Measurements from ENCODE around the gene SGSM2. TPM values are rescaled to one million over a fixed set of nuclear protein-coding genes. Genes with fewer than 3 reads are reported as not detected.

SGSM2 gene
- total and polyA plus RNA-seq, 2 of the 8 experiments (the other 6 are each of a cell fraction or from before 2014, with no cell fraction given): 44.5 to 77.7 TPM

- TF ChIP-seq USF2 (IDR thresholded peaks at IDR 0.05; ENCODE audit: low read length) (no peak), RXRA (IDR thresholded peaks at IDR 0.05; ENCODE audit: insufficient read depth, low read depth, low read length) (no peak), KDM4A (IDR thresholded peaks at IDR 0.05; ENCODE audit: low read depth, low read length, severe bottlenecking) (no peak), BCL11A (IDR thresholded peaks at IDR 0.05; ENCODE audit: low read depth in 2 of 2, low read length in 2 of 2) (no peak), MAX (IDR thresholded peaks at IDR 0.05) (no peak), HDAC6 (IDR thresholded peaks at IDR 0.05; ENCODE audit: low read depth, low read length) (no peak)
Measured at GRCh38 chr17:2357237-2357636, 19.9 kb downstream of the SGSM2 start (continued).

Data from H1 (cell line).